KOPT-K1 (cell line): ENCODE data around the gene OGFOD3.

ENCODE experiments used
- H3K27ac ChIP-seq: fragments of 200-600 bp; sonication (generic); 2 replicates; pipeline ENCODE4 v1.5.1; 2016; ENCODE audit warnings: antibody characterized with exemption, mild to moderate bottlenecking, low read depth, low read length; ENCODE audit not compliant: poor library complexity, severe bottlenecking
- H3K36me3 ChIP-seq: fragments of 200-600 bp; sonication (generic); 2 replicates; pipeline ENCODE4 v1.5.1; 2017; ENCODE audit warnings: antibody characterized with exemption, mild to moderate bottlenecking, low read length, moderate library complexity; ENCODE audit not compliant: insufficient read depth
- H3K9me3 ChIP-seq: fragments of 200-600 bp; sonication (generic); 2 replicates; pipeline ENCODE4 v1.5.1; 2017; ENCODE audit warnings: antibody characterized with exemption, low read length, mild to moderate bottlenecking; ENCODE audit not compliant: insufficient read depth, poor library complexity, severe bottlenecking

The OGFOD3 gene

GRCh38 chr17:82452162-82452561 lies 33.8 kb upstream of the OGFOD3 start:
- H3K36me3 ChIP-seq, result peaks cover 8% of the 10 kb centered on the region
- no peak overlapping the region for H3K27ac ChIP-seq
- peaks cover 14% of the 10 kb centered on the region for H3K9me3 ChIP-seq

GRCh38 chr17:82450357-82451106 lies 32.1 kb upstream of the OGFOD3 start, which contains the start of gene CYBC1:
CYBC1 (minus strand) TSS chr17:82450752; CDS start chr17:82449254, 1,498 bp downstream.
- peak within 1 kb of the TSS; percentile 96 for H3K27ac ChIP-seq

GRCh38 chr17:82449883-82450356 lies 31.5 kb upstream of the OGFOD3 start:
- Histone ChIP-seq H3K9me3 (peaks cover 14% of the 10 kb centered on the region), H3K27ac (peak overlapping the region; percentile 96), H3K36me3 (peaks cover 28% of the 10 kb centered on the region)

More at GRCh38 chr17:82450357-82451106, 32.1 kb upstream of the OGFOD3 start, which contains the start of gene CYBC1:
- peaks cover 14% of the 10 kb centered on the region for H3K9me3 ChIP-seq
- peaks cover 22% of the 10 kb centered on the region for H3K36me3 ChIP-seq

- peaks cover 14% of the 10 kb centered on the region for H3K9me3 ChIP-seq
- peak overlapping the region; percentile 96 for H3K27ac ChIP-seq
- H3K36me3 ChIP-seq, result peaks cover 34% of the 10 kb centered on the region
Observed at GRCh38 chr17:82449131-82449882, 30.9 kb upstream of the OGFOD3 start.

- Histone ChIP-seq H3K36me3 (peaks cover 49% of the 10 kb centered on the region), H3K9me3 (no peaks in the 10 kb centered on the region), H3K27ac (peak overlapping the region; percentile 30)
Observed at GRCh38 chr17:82447876-82448275, 29.5 kb upstream of the OGFOD3 start.

GRCh38 chr17:82446649-82447048 lies 28.3 kb upstream of the OGFOD3 start:
- H3K9me3 ChIP-seq, result no peaks in the 10 kb centered on the region
- H3K36me3 ChIP-seq, result peaks cover 61% of the 10 kb centered on the region
- no peak overlapping the region for H3K27ac ChIP-seq

- Histone ChIP-seq H3K36me3 (peaks cover 66% of the 10 kb centered on the region), H3K9me3 (no peaks in the 10 kb centered on the region), H3K27ac (no peak overlapping the region)
Observed at GRCh38 chr17:82446124-82446523, 27.7 kb upstream of the OGFOD3 start.

- Histone ChIP-seq H3K36me3 (peaks cover 72% of the 10 kb centered on the region), H3K27ac (no peak overlapping the region), H3K9me3 (no peaks in the 10 kb centered on the region)
Observed at GRCh38 chr17:82445542-82445941, 27.2 kb upstream of the OGFOD3 start.

GRCh38 chr17:82444941-82445521 lies 26.6 kb upstream of the OGFOD3 start:
- Histone ChIP-seq H3K9me3 (no peaks in the 10 kb centered on the region), H3K36me3 (peaks cover 77% of the 10 kb centered on the region)

GRCh38 chr17:82444284-82444893 lies 26.0 kb upstream of the OGFOD3 start:
- Histone ChIP-seq H3K27ac (no peak overlapping the region), H3K9me3 (no peaks in the 10 kb centered on the region), H3K36me3 (peaks cover 82% of the 10 kb centered on the region)

More at GRCh38 chr17:82444941-82445521, 26.6 kb upstream of the OGFOD3 start:
- no peak overlapping the region for H3K27ac ChIP-seq

GRCh38 chr17:82443465-82444283 lies 25.3 kb upstream of the OGFOD3 start:
- Histone ChIP-seq H3K27ac (no peak overlapping the region), H3K9me3 (no peaks in the 10 kb centered on the region), H3K36me3 (peaks cover 82% of the 10 kb centered on the region)

- H3K9me3 ChIP-seq, result no peaks in the 10 kb centered on the region
- H3K27ac ChIP-seq, result no peak overlapping the region
- H3K36me3 ChIP-seq, result peaks cover 87% of the 10 kb centered on the region
Observed at GRCh38 chr17:82442643-82443464, 24.5 kb upstream of the OGFOD3 start.

GRCh38 chr17:82441691-82442487 lies 23.5 kb upstream of the OGFOD3 start:
- Histone ChIP-seq H3K27ac (no peak overlapping the region), H3K9me3 (no peaks in the 10 kb centered on the region), H3K36me3 (peaks cover 91% of the 10 kb centered on the region)
